T-helper 2 cell treated with Interferon-gamma antibody and Interleukin-4, amounts not matched to agents 5 μg/mL and 100 μg/mL, for 36 hours (primary cell): ENCODE results near the gene MAML2.

Experiments used
- DNase-seq: peaks from one replicate; pipeline ENCODE4 v3.0.0; 2021; ENCODE audit warnings: low spot score
- H3K27ac Mint-ChIP-seq: one replicate; pipeline ENCODE4 v1.8.0; 2021; ENCODE audit warnings: mild to moderate bottlenecking, mixed read lengths
- H3K27me3 Mint-ChIP-seq: one replicate; pipeline ENCODE4 v1.8.0; 2021; ENCODE audit warnings: low read depth, mixed read lengths
- H3K36me3 Mint-ChIP-seq: one replicate; pipeline ENCODE4 v1.8.0; 2021; ENCODE audit warnings: low read depth, mixed read lengths
- H3K4me1 Mint-ChIP-seq: one replicate; pipeline ENCODE4 v1.8.0; 2021; ENCODE audit warnings: low read depth, mixed read lengths
- H3K4me3 Mint-ChIP-seq: one replicate; pipeline ENCODE4 v1.8.0; 2022; ENCODE audit warnings: mild to moderate bottlenecking, moderate library complexity, mixed read lengths
- H3K9me3 Mint-ChIP-seq: one replicate; pipeline ENCODE4 v1.8.0; 2021; ENCODE audit warnings: mixed read lengths

Gene MAML2

GRCh38 chr11:96257036-96257435, 86.0 kb downstream of the MAML2 start:
- Mint-ChIP-seq H3K4me1 (peaks cover 71% of the 10 kb centered on the region), H3K36me3 (peaks cover 4% of the 10 kb centered on the region)

GRCh38 chr11:96256215-96257011, 86.6 kb downstream of the MAML2 start:
- H3K4me1 Mint-ChIP-seq = peaks cover 71% of the 10 kb centered on the region
- H3K9me3 Mint-ChIP-seq = no peaks in the 10 kb centered on the region
- DNase-seq = no peak
- H3K27me3 Mint-ChIP-seq = no peaks in the 10 kb centered on the region
- H3K27ac Mint-ChIP-seq = peak overlapping the region; percentile 92
- peaks cover 5% of the 10 kb centered on the region for H3K36me3 Mint-ChIP-seq
- peak overlapping the region; percentile 66 for H3K4me3 Mint-ChIP-seq

More at GRCh38 chr11:96257036-96257435, 86.0 kb downstream of the MAML2 start:
- DNase-seq = no peak
- Mint-ChIP-seq H3K27me3 (no peaks in the 10 kb centered on the region), H3K27ac (peak overlapping the region; percentile 92), H3K9me3 (no peaks in the 10 kb centered on the region), H3K4me3 (peak overlapping the region; percentile 82)

- no peaks in the 10 kb centered on the region for H3K27me3 Mint-ChIP-seq
- H3K4me3 Mint-ChIP-seq = peak overlapping the region; percentile 52
- H3K27ac Mint-ChIP-seq = peak overlapping the region; percentile 79
- peaks cover 7% of the 10 kb centered on the region for H3K36me3 Mint-ChIP-seq
- H3K9me3 Mint-ChIP-seq = no peaks in the 10 kb centered on the region
- no peak for DNase-seq
- peaks cover 69% of the 10 kb centered on the region for H3K4me1 Mint-ChIP-seq
These were observed 88.1 kb downstream of the MAML2 start for GRCh38 chr11:96254854-96255253.

GRCh38 chr11:96254087-96254486, 88.9 kb downstream of the MAML2 start:
- Mint-ChIP-seq H3K27ac (peak overlapping the region; percentile 79), H3K9me3 (no peaks in the 10 kb centered on the region), H3K27me3 (no peaks in the 10 kb centered on the region), H3K36me3 (peaks cover 7% of the 10 kb centered on the region), H3K4me3 (peak overlapping the region; percentile 77), H3K4me1 (peaks cover 70% of the 10 kb centered on the region)
- peak; percentile 42 for DNase-seq

GRCh38 chr11:96246718-96247552, 96.1 kb downstream of the MAML2 start:
- DNase-seq = no peak
- Mint-ChIP-seq H3K27me3 (no peaks in the 10 kb centered on the region), H3K27ac (peak overlapping the region; percentile 76), H3K4me1 (peaks cover 53% of the 10 kb centered on the region), H3K36me3 (peaks cover 5% of the 10 kb centered on the region), H3K4me3 (peak overlapping the region; percentile 32), H3K9me3 (no peaks in the 10 kb centered on the region)

GRCh38 chr11:96242971-96243647, 99.9 kb downstream of the MAML2 start:
- peak overlapping the region; percentile 88 for H3K4me3 Mint-ChIP-seq
- H3K9me3 Mint-ChIP-seq = no peaks in the 10 kb centered on the region
- peaks cover 3% of the 10 kb centered on the region for H3K36me3 Mint-ChIP-seq
- H3K27me3 Mint-ChIP-seq = no peaks in the 10 kb centered on the region
- H3K4me1 Mint-ChIP-seq = peaks cover 47% of the 10 kb centered on the region
- peak; percentile 84 for DNase-seq
- peak overlapping the region; percentile 88 for H3K27ac Mint-ChIP-seq

GRCh38 chr11:96242191-96242847, 100.7 kb downstream of the MAML2 start:
- H3K9me3 Mint-ChIP-seq = no peaks in the 10 kb centered on the region
- no peak for DNase-seq
- H3K4me1 Mint-ChIP-seq = peaks cover 43% of the 10 kb centered on the region
- peak overlapping the region; percentile 72 for H3K27ac Mint-ChIP-seq
- peaks cover 3% of the 10 kb centered on the region for H3K36me3 Mint-ChIP-seq
- H3K27me3 Mint-ChIP-seq = no peaks in the 10 kb centered on the region
- H3K4me3 Mint-ChIP-seq = peak overlapping the region; percentile 88

- DNase-seq = no peak
- H3K36me3 Mint-ChIP-seq = peaks cover 3% of the 10 kb centered on the region
- no peaks in the 10 kb centered on the region for H3K27me3 Mint-ChIP-seq
- H3K9me3 Mint-ChIP-seq = no peaks in the 10 kb centered on the region
- no peak overlapping the region for H3K4me3 Mint-ChIP-seq
- peak overlapping the region; percentile 48 for H3K27ac Mint-ChIP-seq
- H3K4me1 Mint-ChIP-seq = peaks cover 38% of the 10 kb centered on the region
These were observed 101.6 kb downstream of the MAML2 start for GRCh38 chr11:96241331-96241841.

GRCh38 chr11:96238563-96239135, 104.3 kb downstream of the MAML2 start:
- Mint-ChIP-seq H3K4me3 (no peak overlapping the region), H3K36me3 (no peaks in the 10 kb centered on the region), H3K4me1 (peaks cover 46% of the 10 kb centered on the region), H3K9me3 (no peaks in the 10 kb centered on the region), H3K27me3 (no peaks in the 10 kb centered on the region), H3K27ac (no peak overlapping the region)
- DNase-seq = no peak

GRCh38 chr11:96237766-96238266, 105.2 kb downstream of the MAML2 start:
- no peaks in the 10 kb centered on the region for H3K27me3 Mint-ChIP-seq
- no peak overlapping the region for H3K27ac Mint-ChIP-seq
- no peak overlapping the region for H3K4me3 Mint-ChIP-seq
- peaks cover 44% of the 10 kb centered on the region for H3K4me1 Mint-ChIP-seq
- no peaks in the 10 kb centered on the region for H3K36me3 Mint-ChIP-seq
- H3K9me3 Mint-ChIP-seq = no peaks in the 10 kb centered on the region
- DNase-seq = no peak

- H3K4me1 Mint-ChIP-seq = peaks cover 42% of the 10 kb centered on the region
- no peaks in the 10 kb centered on the region for H3K9me3 Mint-ChIP-seq
- peak; percentile 86 for DNase-seq
- peaks cover 4% of the 10 kb centered on the region for H3K36me3 Mint-ChIP-seq
- no peaks in the 10 kb centered on the region for H3K27me3 Mint-ChIP-seq
- H3K4me3 Mint-ChIP-seq = peak overlapping the region; percentile 73
- H3K27ac Mint-ChIP-seq = peak overlapping the region; percentile 84
These were observed 107.2 kb downstream of the MAML2 start for GRCh38 chr11:96235751-96236150.

GRCh38 chr11:96234866-96235441, 108.0 kb downstream of the MAML2 start:
- no peak for DNase-seq
- H3K27ac Mint-ChIP-seq = peak overlapping the region; percentile 84
- H3K4me1 Mint-ChIP-seq = peaks cover 47% of the 10 kb centered on the region
- peak overlapping the region; percentile 73 for H3K4me3 Mint-ChIP-seq
- H3K36me3 Mint-ChIP-seq = peaks cover 4% of the 10 kb centered on the region
- no peaks in the 10 kb centered on the region for H3K27me3 Mint-ChIP-seq
- no peaks in the 10 kb centered on the region for H3K9me3 Mint-ChIP-seq
